Fibroblast of mammary gland (primary cell): ENCODE measurements around the gene TMEM260.

Experiments used
- DNase-seq: peaks from one replicate; pipeline ENCODE4 v3.0.0-alpha.2; 2010; ENCODE audit warnings: low read depth
- H3K4me3 ChIP-seq: 2 replicates; pipeline ENCODE4 v1.5.1; 2011; ENCODE audit warnings: low read depth, mild to moderate bottlenecking, low read length, moderate library complexity; ENCODE audit not compliant: control insufficient read depth
- TF ChIP-seq, protein P1 (sequence below): conservative IDR thresholded peaks from 2 replicates; pipeline ENCODE4 v1.5.1; 2011; ENCODE audit warnings: low read depth, low read length, inconsistent platforms; ENCODE audit not compliant: control insufficient read depth, insufficient read depth

TMEM260 gene

DNA sequence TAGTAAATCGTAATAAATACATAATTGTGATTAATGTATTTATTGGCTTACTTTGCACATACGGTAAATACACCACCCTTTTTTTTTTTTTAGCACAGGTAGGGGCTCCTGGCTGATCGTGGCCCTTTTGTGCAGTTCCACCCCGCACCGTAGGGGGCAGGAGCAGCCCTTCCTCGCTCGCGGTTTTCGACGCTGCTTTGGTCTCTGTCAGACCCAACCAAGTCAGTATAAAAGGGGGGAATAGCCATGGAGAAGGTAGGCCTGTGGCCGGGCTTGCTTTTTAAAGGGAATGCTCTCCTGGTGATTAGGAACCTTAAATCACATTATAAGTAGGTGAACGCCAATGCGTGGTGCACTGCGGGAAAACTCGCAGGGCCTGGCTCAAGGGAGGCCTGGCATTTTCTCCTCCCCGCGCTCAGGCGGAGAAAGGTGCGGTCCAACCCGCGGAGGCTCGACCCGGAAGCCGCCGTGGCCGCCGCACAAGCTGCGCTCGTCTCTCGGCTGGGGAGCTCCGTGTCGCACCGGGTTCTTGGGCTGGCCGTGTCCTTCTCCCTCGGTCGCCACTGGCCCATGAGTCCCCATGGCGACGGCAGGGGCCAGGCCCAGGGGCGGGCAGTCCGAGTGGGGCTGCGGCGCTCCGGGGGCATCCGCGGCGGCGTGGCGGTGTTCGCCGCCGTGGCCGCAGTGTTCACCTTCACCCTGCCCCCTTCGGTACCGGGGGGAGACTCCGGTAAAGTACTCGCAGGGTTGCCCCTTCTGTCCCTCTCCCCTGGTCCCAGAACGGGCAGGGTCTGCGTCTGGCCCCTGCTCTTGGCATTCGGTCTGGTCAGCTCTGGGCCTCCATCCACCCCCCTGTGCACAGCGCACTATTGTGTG lies at the start of gene TMEM260:
TMEM260 (plus strand) TSS at position 454 of the 876 bp plus-strand sequence; CDS start at position 571, 117 bp downstream.
- peak; percentile 85 for DNase-seq
- H3K4me3 ChIP-seq: peak within 1 kb of the TSS; percentile 94
- TF ChIP-seq, protein P1, sequence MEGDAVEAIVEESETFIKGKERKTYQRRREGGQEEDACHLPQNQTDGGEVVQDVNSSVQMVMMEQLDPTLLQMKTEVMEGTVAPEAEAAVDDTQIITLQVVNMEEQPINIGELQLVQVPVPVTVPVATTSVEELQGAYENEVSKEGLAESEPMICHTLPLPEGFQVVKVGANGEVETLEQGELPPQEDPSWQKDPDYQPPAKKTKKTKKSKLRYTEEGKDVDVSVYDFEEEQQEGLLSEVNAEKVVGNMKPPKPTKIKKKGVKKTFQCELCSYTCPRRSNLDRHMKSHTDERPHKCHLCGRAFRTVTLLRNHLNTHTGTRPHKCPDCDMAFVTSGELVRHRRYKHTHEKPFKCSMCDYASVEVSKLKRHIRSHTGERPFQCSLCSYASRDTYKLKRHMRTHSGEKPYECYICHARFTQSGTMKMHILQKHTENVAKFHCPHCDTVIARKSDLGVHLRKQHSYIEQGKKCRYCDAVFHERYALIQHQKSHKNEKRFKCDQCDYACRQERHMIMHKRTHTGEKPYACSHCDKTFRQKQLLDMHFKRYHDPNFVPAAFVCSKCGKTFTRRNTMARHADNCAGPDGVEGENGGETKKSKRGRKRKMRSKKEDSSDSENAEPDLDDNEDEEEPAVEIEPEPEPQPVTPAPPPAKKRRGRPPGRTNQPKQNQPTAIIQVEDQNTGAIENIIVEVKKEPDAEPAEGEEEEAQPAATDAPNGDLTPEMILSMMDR: peak; percentile 89

DNA sequence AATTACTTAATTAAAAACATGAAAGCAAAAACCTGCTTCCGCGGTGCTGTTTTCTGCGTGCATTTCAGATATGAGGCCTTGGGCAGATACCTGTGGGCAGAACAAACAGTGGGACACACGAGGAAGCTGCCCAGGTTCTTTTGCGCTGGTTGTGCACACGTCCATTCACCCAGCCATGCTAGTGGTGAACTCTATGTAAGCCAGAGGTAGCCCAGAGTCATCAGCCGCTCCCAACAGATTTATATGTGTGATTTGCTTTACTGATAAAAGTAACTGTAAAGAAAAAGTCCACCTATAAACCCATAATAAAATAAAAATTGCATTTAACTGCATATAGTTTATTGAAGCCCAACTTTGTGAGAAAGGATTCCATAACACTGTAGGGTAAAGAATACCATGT lies 47.1 kb upstream of the TMEM260 start:
- H3K4me3 ChIP-seq: no peak overlapping the region
- TF ChIP-seq, protein P1: no peak

GRCh38 chr14:56534656-56535055 lies 44.9 kb upstream of the TMEM260 start:
- TF ChIP-seq, protein P1: no peak
- DNase-seq: no peak
- no peak overlapping the region for H3K4me3 ChIP-seq

More for the DNA sequence above, 47.1 kb upstream of the TMEM260 start:
- DNase-seq: no peak

DNA sequence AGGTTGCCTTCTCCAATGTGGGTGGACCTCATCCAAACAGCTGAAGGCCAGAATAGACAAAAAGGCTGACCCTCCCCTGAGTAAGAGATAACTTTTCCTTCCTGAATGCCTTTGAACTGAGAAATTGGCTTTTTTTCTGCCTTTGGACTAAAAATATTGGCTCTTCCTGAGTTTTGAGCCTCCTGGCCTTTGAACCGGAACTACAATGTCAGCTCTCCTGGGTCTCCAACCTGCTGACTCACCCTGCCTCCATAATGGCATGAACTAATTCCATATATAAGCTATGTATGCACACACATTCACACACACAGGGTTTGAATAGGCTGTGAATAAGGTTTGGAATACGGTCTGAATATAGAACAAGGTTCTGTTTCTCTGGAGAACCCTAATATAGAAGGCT lies 39.7 kb upstream of the TMEM260 start:
- H3K4me3 ChIP-seq: no peak overlapping the region
- no peak for DNase-seq
- TF ChIP-seq, protein P1: no peak

GRCh38 chr14:56543436-56543835 lies 36.2 kb upstream of the TMEM260 start:
- TF ChIP-seq, protein P1: no peak
- H3K4me3 ChIP-seq: no peak overlapping the region
- DNase-seq: no peak

DNA sequence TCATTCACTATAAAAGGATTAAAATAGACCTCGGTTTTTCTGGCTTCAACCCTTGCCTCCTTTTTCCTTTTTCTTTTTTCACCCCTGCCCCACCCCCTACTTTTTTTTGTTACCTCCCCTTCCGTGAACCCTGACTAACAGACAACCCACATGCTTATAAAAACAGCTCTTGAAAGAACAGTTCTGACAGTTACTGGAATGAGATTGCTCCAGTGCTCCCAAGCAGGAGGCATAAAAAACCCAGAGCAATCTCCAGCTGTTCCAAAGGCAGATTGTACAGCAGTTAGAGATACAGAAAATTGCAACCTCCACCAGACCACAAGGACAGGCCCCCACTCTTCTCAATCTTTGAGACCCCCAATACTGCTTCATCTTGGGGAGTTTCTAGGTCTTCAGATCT lies 29.9 kb upstream of the TMEM260 start:
- H3K4me3 ChIP-seq: no peak overlapping the region
- DNase-seq: peak; percentile 10
- TF ChIP-seq, protein P1: no peak
